ENCODE measurements around the gene VPS8.

The VPS8 gene

GRCh38 chr3:184836090-184836822 is 24.3 kb downstream of the VPS8 start:
- DNase-seq (ENCODE audit: low read depth) = no peak
- no peak overlapping the region for H3K4me3 ChIP-seq (ENCODE audit: low read depth, low read length)
- no peak for TF ChIP-seq CTCF (IDR thresholded peaks at IDR 0.05; ENCODE audit: low read depth, low read length, missing control alignments)

- no peak for TF ChIP-seq CTCF (IDR thresholded peaks at IDR 0.05; ENCODE audit: low read depth, low read length, missing control alignments)
- H3K4me3 ChIP-seq (ENCODE audit: low read depth, low read length) = no peak overlapping the region
- no peak for DNase-seq (ENCODE audit: low read depth)
These were observed 30.5 kb downstream of the VPS8 start for GRCh38 chr3:184842433-184842832.

GRCh38 chr3:184845819-184846218 is 33.9 kb downstream of the VPS8 start:
- no peak overlapping the region for H3K4me3 ChIP-seq (ENCODE audit: low read depth, low read length)
- no peak for TF ChIP-seq CTCF (IDR thresholded peaks at IDR 0.05; ENCODE audit: low read depth, low read length, missing control alignments)
- DNase-seq (ENCODE audit: low read depth) = no peak

- no peak for TF ChIP-seq CTCF (IDR thresholded peaks at IDR 0.05; ENCODE audit: low read depth, low read length, missing control alignments)
- DNase-seq (ENCODE audit: low read depth) = no peak
- H3K4me3 ChIP-seq (ENCODE audit: low read depth, low read length) = no peak overlapping the region
These were observed 34.5 kb downstream of the VPS8 start for GRCh38 chr3:184846496-184846895.

GRCh38 chr3:184848934-184849333 is 37.0 kb downstream of the VPS8 start:
- DNase-seq (ENCODE audit: low read depth) = no peak
- TF ChIP-seq CTCF (IDR thresholded peaks at IDR 0.05; ENCODE audit: low read depth, low read length, missing control alignments) = no peak
- H3K4me3 ChIP-seq (ENCODE audit: low read depth, low read length) = no peak overlapping the region

- no peak for DNase-seq (ENCODE audit: low read depth)
- H3K4me3 ChIP-seq (ENCODE audit: low read depth, low read length) = no peak overlapping the region
- TF ChIP-seq CTCF (IDR thresholded peaks at IDR 0.05; ENCODE audit: low read depth, low read length, missing control alignments) = no peak
These were observed 38.2 kb downstream of the VPS8 start for GRCh38 chr3:184850201-184850600.

- DNase-seq (ENCODE audit: low read depth) = no peak
- TF ChIP-seq CTCF (IDR thresholded peaks at IDR 0.05; ENCODE audit: low read depth, low read length, missing control alignments) = no peak
These were observed 45.1 kb downstream of the VPS8 start for GRCh38 chr3:184857099-184857498.

More at GRCh38 chr3:184857099-184857498, 45.1 kb downstream of the VPS8 start:
- H3K4me3 ChIP-seq (ENCODE audit: low read depth, low read length) = no peak overlapping the region

All from GM12864 (cell line).